ENCODE results near the gene TBC1D19.

Gene TBC1D19

GRCh38 chr4:26732356-26732755, 148.5 kb downstream of the TBC1D19 start:
- DNase-seq (ENCODE audit: low spot score) = no peak

GRCh38 chr4:26736621-26737020, 152.7 kb downstream of the TBC1D19 start:
- no peak for DNase-seq (ENCODE audit: low spot score)

- no peak for DNase-seq (ENCODE audit: low spot score)
Observed at GRCh38 chr4:26737385-26737784, 153.5 kb downstream of the TBC1D19 start.

- no peak for DNase-seq (ENCODE audit: low spot score)
Observed at GRCh38 chr4:26741491-26741871, 157.6 kb downstream of the TBC1D19 start.

GRCh38 chr4:26746802-26747213, 162.9 kb downstream of the TBC1D19 start:
- no peak for DNase-seq (ENCODE audit: low spot score)

- DNase-seq (ENCODE audit: low spot score) = no peak
Observed at GRCh38 chr4:26748811-26749210, 164.9 kb downstream of the TBC1D19 start.

GRCh38 chr4:26749867-26750266, 166.0 kb downstream of the TBC1D19 start:
- no peak for DNase-seq (ENCODE audit: low spot score)

- DNase-seq (ENCODE audit: low spot score) = no peak
Observed at GRCh38 chr4:26751004-26751403, 167.1 kb downstream of the TBC1D19 start.

- no peak for DNase-seq (ENCODE audit: low spot score)
Observed at GRCh38 chr4:26751838-26752237, 168.0 kb downstream of the TBC1D19 start.

GRCh38 chr4:26753187-26753586, 169.3 kb downstream of the TBC1D19 start:
- no peak for DNase-seq (ENCODE audit: low spot score)

GRCh38 chr4:26753617-26754016, 169.7 kb downstream of the TBC1D19 start:
- DNase-seq (ENCODE audit: low spot score) = no peak

GRCh38 chr4:26757751-26758150, 173.9 kb downstream of the TBC1D19 start:
- DNase-seq (ENCODE audit: low spot score) = no peak

- no peak for DNase-seq (ENCODE audit: low spot score)
Observed at GRCh38 chr4:26758899-26759298, 175.0 kb downstream of the TBC1D19 start.

GRCh38 chr4:26762650-26763049, 178.8 kb downstream of the TBC1D19 start:
- DNase-seq (ENCODE audit: low spot score) = no peak

GRCh38 chr4:26763063-26763462, 179.2 kb downstream of the TBC1D19 start:
- no peak for DNase-seq (ENCODE audit: low spot score)

GRCh38 chr4:26763648-26764047, 179.8 kb downstream of the TBC1D19 start:
- DNase-seq (ENCODE audit: low spot score) = no peak

GRCh38 chr4:26764231-26764630, 180.3 kb downstream of the TBC1D19 start:
- no peak for DNase-seq (ENCODE audit: low spot score)

- no peak for DNase-seq (ENCODE audit: low spot score)
Observed at GRCh38 chr4:26765515-26765914, 181.6 kb downstream of the TBC1D19 start.

GRCh38 chr4:26766141-26766540, 182.3 kb downstream of the TBC1D19 start:
- DNase-seq (ENCODE audit: low spot score) = no peak

- DNase-seq (ENCODE audit: low spot score) = no peak
Observed at GRCh38 chr4:26772096-26772873, 188.4 kb downstream of the TBC1D19 start.

- DNase-seq (ENCODE audit: low spot score) = no peak
Observed at GRCh38 chr4:26779224-26779623, 195.3 kb downstream of the TBC1D19 start.

- no peak for DNase-seq (ENCODE audit: low spot score)
Observed at GRCh38 chr4:26779674-26780073, 195.8 kb downstream of the TBC1D19 start.

- no peak for DNase-seq (ENCODE audit: low spot score)
Observed at GRCh38 chr4:26780539-26780938, 196.7 kb downstream of the TBC1D19 start.

GRCh38 chr4:26782168-26782829, 198.4 kb downstream of the TBC1D19 start:
- DNase-seq (ENCODE audit: low spot score) = no peak

All from ecto neural progenitor cell (in vitro differentiated cells).